ENCODE results near the gene LIMS1. TPM values are rescaled to one million over a fixed set of nuclear protein-coding genes. Genes with fewer than 3 reads are reported as not detected.
"Not testable (repeated sequence)": the region's sequence is repeated elsewhere in the genome, so short reads cannot be mapped to it uniquely, and the experiment has no call there.

Gene LIMS1
- total RNA-seq, 8 experiments from 2014 or later: 8.5 to 38.3 (median 20.7) TPM

GRCh38 chr2:108670282-108670681, 136.0 kb downstream of the LIMS1 start:
- H3K27ac ChIP-seq; H3K4me1 ChIP-seq (replicated peaks in 1 of 2); H3K4me3 ChIP-seq; in situ Hi-C loops (cut with MboI; ENCODE audit: low pct_unique_long_range_greater_than_20kb in 2 of 9, low sequenced_read_pairs in 9 of 9, unreplicated experiment in 9 of 9): not testable (repeated sequence)
- WGBS, 10 experiments: no CpG with 5 or more reads among the region's 1 CpG
- peak in 2 of 8 experiments; percentile 44 to 64 for ATAC-seq (replicated peaks in 6 of 8)

- H3K27ac ChIP-seq; in situ Hi-C loops (cut with MboI; ENCODE audit: low pct_unique_long_range_greater_than_20kb in 2 of 9, low sequenced_read_pairs in 9 of 9, unreplicated experiment in 9 of 9); H3K4me3 ChIP-seq; H3K4me1 ChIP-seq (replicated peaks in 1 of 2): not testable (repeated sequence)
- ATAC-seq (replicated peaks in 6 of 8): peak in 1 of 8 experiments; percentile 28
- no CpG with 5 or more reads among the region's 6 CpGs for WGBS, 10 experiments
Measured at GRCh38 chr2:108672200-108672805, 138.0 kb downstream of the LIMS1 start.

GRCh38 chr2:108676522-108676921, 142.3 kb downstream of the LIMS1 start:
- H3K4me3 ChIP-seq; H3K4me1 ChIP-seq (replicated peaks in 1 of 2); in situ Hi-C loops (cut with MboI; ENCODE audit: low pct_unique_long_range_greater_than_20kb in 2 of 9, low sequenced_read_pairs in 9 of 9, unreplicated experiment in 9 of 9); ATAC-seq (replicated peaks in 6 of 8); H3K27ac ChIP-seq: not testable (repeated sequence)
- WGBS, 10 experiments: 100% methylated on average over 1 of the region's 1 CpG; no CpG with 5 or more reads in 9 of the 10 experiments

- 60 to 73% methylated on average over 2 of the region's 4 CpGs; no CpG with 5 or more reads in 8 of the 10 experiments for WGBS, 10 experiments
- H3K27ac ChIP-seq; ATAC-seq (replicated peaks in 6 of 8); H3K4me3 ChIP-seq; in situ Hi-C loops (cut with MboI; ENCODE audit: low pct_unique_long_range_greater_than_20kb in 2 of 9, low sequenced_read_pairs in 9 of 9, unreplicated experiment in 9 of 9); H3K4me1 ChIP-seq (replicated peaks in 1 of 2): not testable (repeated sequence)
Measured at GRCh38 chr2:108677239-108677744, 143.0 kb downstream of the LIMS1 start.

GRCh38 chr2:108678198-108678651, 144.0 kb downstream of the LIMS1 start:
- H3K27ac ChIP-seq; in situ Hi-C loops (cut with MboI; ENCODE audit: low pct_unique_long_range_greater_than_20kb in 2 of 9, low sequenced_read_pairs in 9 of 9, unreplicated experiment in 9 of 9); H3K4me3 ChIP-seq; H3K4me1 ChIP-seq (replicated peaks in 1 of 2): not testable (repeated sequence)
- ATAC-seq (replicated peaks in 6 of 8): peak in 4 of 8 experiments; percentile 71 to 87 (median 79)
- 0 to 57% (median 20%) methylated on average over 1 to 2 of the region's 4 CpGs; no CpG with 5 or more reads in 7 of the 10 experiments for WGBS, 10 experiments

GRCh38 chr2:108680805-108681204, 146.5 kb downstream of the LIMS1 start:
- H3K4me1 ChIP-seq (replicated peaks in 1 of 2); in situ Hi-C loops (cut with MboI; ENCODE audit: low pct_unique_long_range_greater_than_20kb in 2 of 9, low sequenced_read_pairs in 9 of 9, unreplicated experiment in 9 of 9): not testable (repeated sequence)

GRCh38 chr2:108688818-108689756, 154.8 kb downstream of the LIMS1 start:
- H3K4me3 ChIP-seq; in situ Hi-C loops (cut with MboI; ENCODE audit: low pct_unique_long_range_greater_than_20kb in 2 of 9, low sequenced_read_pairs in 9 of 9, unreplicated experiment in 9 of 9); H3K4me1 ChIP-seq (replicated peaks in 1 of 2); H3K27ac ChIP-seq: not testable (repeated sequence)
- ATAC-seq (replicated peaks in 6 of 8): peak in 3 of 8 experiments; percentile 84 to 95 (median 94)
- 20% methylated on average over 2 of the region's 15 CpGs; no CpG with 5 or more reads in 9 of the 10 experiments for WGBS, 10 experiments

More at GRCh38 chr2:108680805-108681204, 146.5 kb downstream of the LIMS1 start:
- peak in 1 of 8 experiments; percentile 15 for ATAC-seq (replicated peaks in 6 of 8)
- WGBS, 10 experiments: no CpG with 5 or more reads among the region's 2 CpGs
- H3K4me3 ChIP-seq, H3K27ac ChIP-seq: not testable (repeated sequence)

GRCh38 chr2:108690001-108690400, 155.7 kb downstream of the LIMS1 start:
- no CpG with 5 or more reads among the region's 1 CpG for WGBS, 10 experiments
- in situ Hi-C loops (cut with MboI; ENCODE audit: low pct_unique_long_range_greater_than_20kb in 2 of 9, low sequenced_read_pairs in 9 of 9, unreplicated experiment in 9 of 9); H3K27ac ChIP-seq; H3K4me3 ChIP-seq; H3K4me1 ChIP-seq (replicated peaks in 1 of 2): not testable (repeated sequence)
- peak; percentile 48 to 81 (median 64) for ATAC-seq (replicated peaks in 6 of 8)

- Histone ChIP-seq H3K4me3 (no peak overlapping the region), H3K27ac (no peak overlapping the region), H3K4me1 (replicated peaks in 1 of 2) (no peaks in the 10 kb centered on the region)
- in situ Hi-C loops (cut with MboI; ENCODE audit: low pct_unique_long_range_greater_than_20kb in 2 of 9, low sequenced_read_pairs in 9 of 9, unreplicated experiment in 9 of 9): no loop called here
- 92 to 100% (median 99%) methylated on average over 2 to 7 of the region's 7 CpGs; no CpG with 5 or more reads in 2 of the 10 experiments for WGBS, 10 experiments
- no peak for ATAC-seq (replicated peaks in 6 of 8)
Measured at GRCh38 chr2:108691447-108691846, 157.2 kb downstream of the LIMS1 start.

GRCh38 chr2:108701208-108701607, 166.9 kb downstream of the LIMS1 start:
- 68 to 96% (median 88%) methylated on average over 2 to 3 of the region's 3 CpGs; no CpG with 5 or more reads in 3 of the 10 experiments for WGBS, 10 experiments
- H3K4me3 ChIP-seq: no peak overlapping the region
- in situ Hi-C loops (cut with MboI; ENCODE audit: low pct_unique_long_range_greater_than_20kb in 2 of 9, low sequenced_read_pairs in 9 of 9, unreplicated experiment in 9 of 9): no loop called here
- no peak overlapping the region for H3K27ac ChIP-seq
- H3K4me1 ChIP-seq (replicated peaks in 1 of 2): no peaks in the 10 kb centered on the region
- no peak for ATAC-seq (replicated peaks in 6 of 8)

GRCh38 chr2:108701806-108702205, 167.5 kb downstream of the LIMS1 start:
- in situ Hi-C loops (cut with MboI; ENCODE audit: low pct_unique_long_range_greater_than_20kb in 2 of 9, low sequenced_read_pairs in 9 of 9, unreplicated experiment in 9 of 9): no loop called here
- no peak for ATAC-seq (replicated peaks in 6 of 8)
- 50 to 100% (median 94%) methylated on average over 1 to 2 of the region's 2 CpGs; no CpG with 5 or more reads in 1 of the 10 experiments for WGBS, 10 experiments
- Histone ChIP-seq H3K27ac (no peak overlapping the region), H3K4me3 (no peak overlapping the region), H3K4me1 (replicated peaks in 1 of 2) (no peaks in the 10 kb centered on the region)

- in situ Hi-C loops (cut with MboI; ENCODE audit: low pct_unique_long_range_greater_than_20kb in 2 of 9, low sequenced_read_pairs in 9 of 9, unreplicated experiment in 9 of 9): no loop called here
- WGBS, 10 experiments: 63 to 100% (median 78%) methylated on average over 1 of the region's 1 CpG; no CpG with 5 or more reads in 7 of the 10 experiments
- ATAC-seq (replicated peaks in 6 of 8): no peak
- Histone ChIP-seq H3K4me1 (replicated peaks in 1 of 2) (no peaks in the 10 kb centered on the region), H3K4me3 (no peak overlapping the region), H3K27ac (no peak overlapping the region)
Measured at GRCh38 chr2:108704871-108705270, 170.6 kb downstream of the LIMS1 start.

GRCh38 chr2:108707300-108707699, 173.0 kb downstream of the LIMS1 start:
- in situ Hi-C loops (cut with MboI; ENCODE audit: low pct_unique_long_range_greater_than_20kb in 2 of 9, low sequenced_read_pairs in 9 of 9, unreplicated experiment in 9 of 9): no loop called here
- Histone ChIP-seq H3K27ac (no peak overlapping the region), H3K4me1 (replicated peaks in 1 of 2) (no peaks in the 10 kb centered on the region), H3K4me3 (no peak overlapping the region)
- no peak for ATAC-seq (replicated peaks in 6 of 8)
